Activated T-cell treated with anti-CD3 and anti-CD28 coated beads, Interleukin-2, amount 50 U/mL, for 72 hours (primary cell): ENCODE results near the gene F8. TPM values are rescaled to one million over a fixed set of nuclear protein-coding genes. Genes with fewer than 3 reads are reported as not detected.
"Not testable (repeated sequence)": the region's sequence is repeated elsewhere in the genome, so short reads cannot be mapped to it uniquely, and the experiment has no call there.

Experiments
- ATAC-seq, 2 donors: fragments of 150-1000 bp; cut with Tn5 transposase; replicated peaks in 1 of 2; 2 replicates each; pipeline ENCODE4 v1.10.0; 2021; ENCODE audit warnings: moderate library complexity in 2 of 2, mild to moderate bottlenecking in 1 of 2
- DNase-seq, 2 donors: peaks; one replicate each; pipeline ENCODE4 v3.0.0; 2021 to 2022; ENCODE audit warnings: mixed read lengths in 1 of 2
- H3K27ac Mint-ChIP-seq: one replicate; pipeline ENCODE4 v1.8.0; 2022; ENCODE audit warnings: mild to moderate bottlenecking, moderate library complexity, mixed read lengths
- H3K27me3 Mint-ChIP-seq: one replicate; pipeline ENCODE4 v1.8.0; 2022; ENCODE audit warnings: low read depth, mixed read lengths
- H3K36me3 Mint-ChIP-seq, 2 donors: one replicate each; pipeline ENCODE4 v1.8.0; 2022; ENCODE audit warnings: mixed read lengths in 2 of 2, mild to moderate bottlenecking in 1 of 2; ENCODE audit not compliant: insufficient read depth in 2 of 2
- H3K4me1 Mint-ChIP-seq: one replicate; pipeline ENCODE4 v1.8.0; 2022; ENCODE audit warnings: low read depth, mixed read lengths
- H3K4me3 Mint-ChIP-seq, 2 donors: one replicate each; pipeline ENCODE4 v1.8.0; 2022; ENCODE audit warnings: mild to moderate bottlenecking in 2 of 2, mixed read lengths in 2 of 2, moderate library complexity in 2 of 2
- H3K9me3 Mint-ChIP-seq, 2 donors: one replicate each; pipeline ENCODE4 v1.8.0; 2022; ENCODE audit warnings: mixed read lengths in 2 of 2
- total RNA-seq, 2 donors: library from RNA; stranded (reverse); gene quantifications; one replicate each; pipeline ENCODE4 v1.2.3, GENCODE V29; 2022

Gene F8
- total RNA-seq, 2 donors from 2014 or later: 15.0 to 19.5 TPM

- peaks cover 17% of the 10 kb centered on the region for H3K27me3 Mint-ChIP-seq
- not testable (repeated sequence) for H3K4me3 Mint-ChIP-seq
Observed at GRCh38 chrX:154825586-154825985, 196.9 kb downstream of the F8 start.

DNA sequence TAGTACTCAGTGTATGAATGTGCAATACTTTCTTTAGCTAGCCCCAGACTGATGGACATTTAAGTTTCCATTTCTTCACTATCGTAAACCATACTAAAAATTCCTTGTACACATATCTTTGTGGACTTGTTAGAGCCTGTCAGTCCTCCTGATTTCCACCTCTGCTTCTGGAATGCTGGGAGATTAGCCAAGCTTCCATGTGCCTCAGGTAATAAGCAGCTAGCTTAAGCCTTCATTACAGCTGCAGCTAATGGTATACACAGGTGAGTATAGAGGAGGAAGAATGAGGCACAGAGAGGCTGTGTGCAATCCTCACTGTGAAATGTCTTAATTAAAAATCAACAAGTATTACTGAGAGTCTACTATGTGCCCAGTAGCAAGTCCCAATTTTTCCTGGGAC, 197.9 kb downstream of the F8 start:
- no peak for DNase-seq
- Mint-ChIP-seq H3K27ac (no peak overlapping the region), H3K9me3 (no peaks in the 10 kb centered on the region), H3K27me3 (peaks cover 12% of the 10 kb centered on the region), H3K36me3 (no peaks in the 10 kb centered on the region), H3K4me1 (peaks cover 1% of the 10 kb centered on the region), H3K4me3 (no peak overlapping the region)
- ATAC-seq: no peak

More at GRCh38 chrX:154825586-154825985, 196.9 kb downstream of the F8 start:
- H3K4me1 Mint-ChIP-seq, H3K9me3 Mint-ChIP-seq, DNase-seq, H3K27ac Mint-ChIP-seq, ATAC-seq, H3K36me3 Mint-ChIP-seq: not testable (repeated sequence)

DNA sequence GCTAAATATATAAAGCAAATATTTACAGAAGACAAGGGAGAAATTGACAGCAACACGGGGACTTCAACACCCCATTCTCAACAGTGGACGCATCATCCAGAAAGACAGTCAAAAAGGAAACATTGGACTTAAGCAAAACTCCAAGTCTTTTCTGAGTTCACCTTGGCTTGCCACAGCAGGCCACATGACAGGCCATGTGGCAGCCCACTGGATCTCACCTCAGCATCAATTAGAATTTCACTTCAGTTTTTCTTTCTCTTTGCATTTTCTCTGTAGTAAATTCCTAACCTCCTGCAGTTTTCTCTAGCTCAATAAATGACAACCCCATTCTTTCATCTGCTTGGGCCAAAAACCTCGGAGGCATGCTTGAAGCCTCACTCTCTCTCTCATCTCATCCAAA, 200.5 kb downstream of the F8 start:
- peaks cover 8% of the 10 kb centered on the region for H3K27me3 Mint-ChIP-seq
- ATAC-seq: no peak
- no peak overlapping the region for H3K4me3 Mint-ChIP-seq
- no peak overlapping the region for H3K27ac Mint-ChIP-seq
- DNase-seq: no peak
- no peaks in the 10 kb centered on the region for H3K4me1 Mint-ChIP-seq
- no peaks in the 10 kb centered on the region for H3K36me3 Mint-ChIP-seq
- no peaks in the 10 kb centered on the region for H3K9me3 Mint-ChIP-seq

DNA sequence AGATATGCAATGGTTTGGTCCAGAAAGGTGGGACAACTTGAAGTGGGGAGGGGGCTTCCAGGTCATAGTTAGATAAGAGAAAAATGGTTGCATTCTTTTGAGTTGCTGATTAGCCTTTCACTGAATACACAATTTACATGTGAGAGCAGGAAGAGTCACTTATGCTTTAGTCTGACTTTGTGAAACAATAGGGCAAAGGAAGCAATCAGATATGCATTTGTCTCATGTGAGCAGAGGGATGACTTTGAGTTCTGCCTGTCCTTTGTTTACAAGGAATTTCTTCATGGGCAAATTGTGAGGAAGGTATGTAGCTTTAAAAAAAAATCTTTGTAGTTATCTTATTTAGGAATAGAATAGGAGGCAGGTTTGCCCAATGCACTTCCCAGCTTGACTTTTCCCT, 201.0 kb downstream of the F8 start:
- DNase-seq: no peak
- no peaks in the 10 kb centered on the region for H3K9me3 Mint-ChIP-seq
- no peak overlapping the region for H3K27ac Mint-ChIP-seq

DNA sequence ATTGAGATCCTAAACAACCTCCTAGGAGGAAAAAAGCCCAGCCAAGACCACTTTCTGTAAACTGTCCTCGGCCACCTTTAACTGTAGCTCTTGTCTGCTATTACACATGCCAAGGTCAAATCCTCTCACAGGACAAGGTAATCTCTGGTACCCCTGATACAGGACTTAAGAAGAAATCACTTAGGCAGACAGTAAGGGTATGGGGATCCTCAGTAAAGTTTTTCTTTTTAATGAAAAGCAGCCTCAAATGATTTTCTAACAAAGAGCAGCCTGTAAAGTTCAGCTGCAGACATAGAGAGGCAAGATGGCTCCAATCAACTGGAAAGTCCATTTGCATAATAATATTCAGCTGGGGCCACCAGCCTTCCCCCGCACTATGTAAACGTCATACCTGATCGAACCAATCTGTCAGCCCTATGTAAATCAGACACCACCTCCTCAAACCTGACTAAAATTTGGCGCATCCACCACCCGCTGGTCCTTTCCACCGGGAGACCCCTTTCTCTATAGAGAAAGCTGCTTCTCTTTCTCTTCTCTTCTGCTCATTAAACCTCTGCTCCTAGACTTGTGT, 202.7 kb downstream of the F8 start:
- no peaks in the 10 kb centered on the region for H3K4me1 Mint-ChIP-seq
- H3K36me3 Mint-ChIP-seq: no peaks in the 10 kb centered on the region
- H3K27me3 Mint-ChIP-seq: peaks cover 17% of the 10 kb centered on the region
- no peak for DNase-seq
- no peaks in the 10 kb centered on the region for H3K9me3 Mint-ChIP-seq
- ATAC-seq: no peak
- H3K4me3 Mint-ChIP-seq: no peak overlapping the region
- no peak overlapping the region for H3K27ac Mint-ChIP-seq

More for the DNA sequence above, 201.0 kb downstream of the F8 start:
- no peak overlapping the region for H3K4me3 Mint-ChIP-seq
- H3K36me3 Mint-ChIP-seq: no peaks in the 10 kb centered on the region
- no peak for ATAC-seq
- H3K27me3 Mint-ChIP-seq: peaks cover 8% of the 10 kb centered on the region
- H3K4me1 Mint-ChIP-seq: no peaks in the 10 kb centered on the region

DNA sequence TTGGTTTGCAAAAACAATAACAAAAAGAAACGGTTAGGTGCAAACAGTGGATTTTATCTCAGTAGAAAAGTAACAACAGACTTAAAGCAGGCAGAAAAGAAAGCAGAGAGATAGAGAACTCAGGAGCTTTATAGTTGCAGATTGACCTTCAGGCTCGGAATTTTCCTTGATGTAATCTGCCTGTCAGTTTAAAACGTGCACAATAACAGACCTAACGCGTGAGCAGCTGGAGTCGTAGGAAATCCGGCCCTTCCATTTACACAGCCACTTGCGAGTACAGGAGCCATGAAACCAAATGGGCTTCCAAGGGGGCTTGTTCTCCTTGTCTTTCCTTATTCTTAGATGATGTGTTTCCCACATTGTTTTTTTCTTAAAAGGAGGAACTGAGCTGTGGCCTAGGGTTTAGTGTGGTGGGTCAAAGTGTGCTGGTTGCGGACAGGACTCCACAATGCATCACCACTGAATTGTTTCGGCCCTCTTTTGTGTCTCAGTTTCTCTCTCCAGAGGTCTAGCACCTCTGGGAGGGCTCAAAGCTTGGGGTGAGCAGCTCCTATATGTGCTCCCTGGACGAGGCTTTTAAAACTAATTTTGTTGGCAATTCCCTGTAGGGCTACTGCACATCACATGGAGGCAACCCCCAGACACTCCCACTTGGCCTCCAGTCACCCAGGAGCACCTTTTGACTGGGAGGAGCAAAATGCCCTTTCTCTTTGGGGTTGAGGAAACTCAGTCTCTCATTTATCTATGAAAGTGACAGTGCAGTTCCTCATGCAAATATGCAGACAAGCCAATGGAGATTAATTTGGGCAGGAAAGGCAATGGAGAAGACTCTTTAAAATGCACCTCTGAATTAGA, 203.4 kb downstream of the F8 start:
- Mint-ChIP-seq H3K4me3 (no peak overlapping the region), H3K36me3 (no peaks in the 10 kb centered on the region), H3K27me3 (peaks cover 17% of the 10 kb centered on the region), H3K4me1 (no peaks in the 10 kb centered on the region), H3K9me3 (no peaks in the 10 kb centered on the region), H3K27ac (no peak overlapping the region)
- ATAC-seq: no peak
- no peak for DNase-seq

DNA sequence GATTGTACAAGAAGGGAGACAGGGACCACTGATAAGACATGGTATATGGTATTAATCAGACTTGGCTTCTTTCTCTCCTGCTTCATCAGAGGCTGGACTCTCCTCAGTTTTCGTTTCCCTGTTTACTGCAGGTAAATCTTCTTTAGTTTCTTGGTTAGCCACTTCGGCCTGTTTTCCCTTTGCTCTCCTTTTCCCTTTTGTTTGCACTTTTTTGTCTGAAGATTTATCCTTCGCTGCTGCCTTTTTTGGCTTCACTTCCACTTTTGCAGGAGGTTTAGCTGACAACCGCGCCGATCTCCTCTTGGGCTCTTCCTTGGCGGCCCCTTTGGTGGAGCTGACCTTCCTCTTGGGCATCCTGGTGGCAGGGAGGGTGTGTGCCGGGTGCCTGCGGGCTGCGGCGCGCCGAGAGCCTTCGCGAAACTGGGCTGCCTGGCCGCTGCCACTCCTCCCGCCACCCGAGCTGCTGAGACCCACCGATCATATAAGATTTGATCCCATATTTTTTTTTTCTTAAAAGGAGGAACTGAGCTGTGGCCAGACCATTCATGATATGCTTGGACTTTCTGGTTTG, 205.4 kb downstream of the F8 start:
- ATAC-seq, H3K4me1 Mint-ChIP-seq, H3K36me3 Mint-ChIP-seq, DNase-seq, H3K27ac Mint-ChIP-seq, H3K9me3 Mint-ChIP-seq, H3K4me3 Mint-ChIP-seq: not testable (repeated sequence)
- H3K27me3 Mint-ChIP-seq: peaks cover 25% of the 10 kb centered on the region

- H3K27ac Mint-ChIP-seq, H3K4me1 Mint-ChIP-seq: not testable (repeated sequence)
- H3K27me3 Mint-ChIP-seq: peaks cover 27% of the 10 kb centered on the region
Observed at GRCh38 chrX:154816326-154816898, 206.1 kb downstream of the F8 start.

GRCh38 chrX:154815274-154815818, 207.2 kb downstream of the F8 start:
- Mint-ChIP-seq H3K9me3 (no peaks in the 10 kb centered on the region), H3K4me3 (no peak overlapping the region), H3K27me3 (peaks cover 23% of the 10 kb centered on the region), H3K36me3 (no peaks in the 10 kb centered on the region), H3K4me1 (no peaks in the 10 kb centered on the region), H3K27ac (no peak overlapping the region)
- no peak for DNase-seq
- ATAC-seq: no peak

More at GRCh38 chrX:154816326-154816898, 206.1 kb downstream of the F8 start:
- not testable (repeated sequence) for ATAC-seq, H3K9me3 Mint-ChIP-seq, H3K36me3 Mint-ChIP-seq, DNase-seq, H3K4me3 Mint-ChIP-seq

DNA sequence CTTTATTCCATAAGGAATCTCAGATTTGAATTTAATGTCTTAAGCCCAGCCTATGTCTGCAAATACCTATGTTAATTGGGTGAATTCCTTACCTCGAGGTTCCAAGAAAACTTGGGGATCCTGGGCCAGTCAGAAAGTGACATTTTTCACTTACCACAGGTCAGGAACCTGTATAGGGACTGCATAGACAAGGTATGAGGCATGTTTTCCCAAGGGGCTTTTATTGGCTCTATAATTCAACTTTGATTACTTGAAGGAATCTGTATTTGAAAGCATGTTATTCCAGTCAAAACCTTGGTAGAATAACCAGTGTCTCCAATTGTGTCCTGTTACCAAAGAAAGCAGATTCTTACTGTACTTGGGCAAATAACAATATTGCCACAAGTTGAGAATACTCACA, 208.7 kb downstream of the F8 start:
- DNase-seq (no peak), ATAC-seq (no peak)
- no peaks in the 10 kb centered on the region for H3K9me3 Mint-ChIP-seq
- no peak overlapping the region for H3K4me3 Mint-ChIP-seq
- H3K27ac Mint-ChIP-seq: no peak overlapping the region
- no peaks in the 10 kb centered on the region for H3K36me3 Mint-ChIP-seq
- H3K27me3 Mint-ChIP-seq: peaks cover 23% of the 10 kb centered on the region
- H3K4me1 Mint-ChIP-seq: peaks cover 6% of the 10 kb centered on the region

GRCh38 chrX:154812341-154813101, 210.0 kb downstream of the F8 start:
- Mint-ChIP-seq H3K9me3 (peaks cover 0 to under 1% of the 10 kb centered on the region in 2 donors), H3K4me1 (peaks cover 6% of the 10 kb centered on the region), H3K36me3 (no peaks in the 10 kb centered on the region), H3K27ac (no peak overlapping the region), H3K4me3 (no peak overlapping the region), H3K27me3 (peaks cover 32% of the 10 kb centered on the region)
- ATAC-seq (no peak), DNase-seq (no peak)

DNA sequence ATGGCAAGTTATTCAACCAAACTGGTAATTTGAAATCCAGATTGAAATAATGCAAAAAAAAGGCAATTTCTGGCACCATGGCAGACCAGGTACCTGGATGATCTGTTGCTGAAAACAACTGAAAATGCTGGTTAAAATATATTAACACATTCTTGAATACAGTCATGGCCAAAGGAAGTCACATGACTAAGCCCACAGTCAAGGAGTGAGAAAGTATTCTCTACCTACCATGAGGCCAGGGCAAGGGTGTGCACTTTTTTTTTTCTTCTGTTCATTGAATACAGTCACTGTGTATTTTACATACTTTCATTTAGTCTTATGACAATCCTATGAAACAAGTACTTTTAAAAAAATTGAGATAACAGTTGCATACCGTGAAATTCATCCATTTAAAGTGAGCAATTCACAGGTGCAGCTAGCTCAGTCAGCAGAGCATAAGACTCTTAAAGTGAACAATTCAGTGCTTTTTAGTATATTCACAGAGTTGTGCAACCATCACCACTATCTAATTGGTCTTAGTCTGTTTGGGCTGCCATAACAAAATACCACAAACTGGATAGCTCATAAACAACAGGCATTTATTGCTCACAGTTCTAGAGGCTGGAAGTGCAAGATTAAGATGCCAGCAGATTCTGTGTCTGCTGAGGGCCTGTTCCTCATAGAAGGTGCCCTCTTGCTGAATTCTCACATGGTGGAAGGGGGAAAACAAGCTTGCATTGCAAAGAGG, 212.4 kb downstream of the F8 start:
- Mint-ChIP-seq H3K27me3 (peaks cover 26% of the 10 kb centered on the region), H3K36me3 (no peaks in the 10 kb centered on the region), H3K4me3 (no peak overlapping the region), H3K4me1 (peaks cover 13% of the 10 kb centered on the region), H3K27ac (no peak overlapping the region), H3K9me3 (peaks cover 0 to 3% of the 10 kb centered on the region in 2 donors)
- DNase-seq (no peak), ATAC-seq (peak; percentile 52 to 65)
